GM12878 (cell line): ENCODE results near the gene PAEP. TPM values are rescaled to one million over a fixed set of nuclear protein-coding genes. Genes with fewer than 3 reads are reported as not detected.

Source experiments
- ATAC-seq: fragments of 200-7000 bp; cut with Tn5 transposase; 3 replicates; pipeline ENCODE4 v1.9.1; 2020; ENCODE audit warnings: mild to moderate bottlenecking, moderate library complexity
- BruUV-seq: library from RNA; stranded (reverse); fragments of 400-500 nt; replicated peaks from 2 replicates; lab custom pipeline; 2021; lab: Mats Ljungman, UMichigan
- CTCF ChIA-PET: fragments of 300-600 bp; sonication (Branson Sonifier 250); formaldehyde crosslinking; extraction: SDS; loops from one replicate; lab custom pipeline; 2021; ENCODE audit warnings: inconsistent platforms; lab: Yijun Ruan, JAX
- POLR2A ChIA-PET: fragments of 350-600 bp; formaldehyde crosslinking; extraction: SDS; loops from one replicate; lab custom pipeline; 2021; ENCODE audit warnings: inconsistent platforms; lab: Charles Lee
- RAD21 ChIA-PET: fragments of 300-600 bp; sonication (Branson Sonifier 250); formaldehyde crosslinking; loops from one replicate; lab custom pipeline; 2023; ENCODE audit warnings: antibody characterized with exemption; ENCODE audit not compliant: unreplicated experiment; lab: Charles Lee
- SMC1A ChIA-PET: fragments of 300-600 bp; sonication (Branson Sonifier 250); formaldehyde crosslinking; loops from one replicate; lab custom pipeline; 2023; ENCODE audit not compliant: unreplicated experiment, uncharacterized antibody; lab: Charles Lee
- DNase-seq: peaks from one replicate; pipeline ENCODE4 v3.0.0-alpha.2; 2011; ENCODE audit warnings: low read depth, low spot score
- FAIRE-seq: peaks from 3 replicates; lab custom pipeline; 2011; peaks lifted over from hg19 to GRCh38; lab: Jason Lieb, UNC
- H2AFZ ChIP-seq: 2 replicates; pipeline ENCODE4 v1.6.0; 2011; ENCODE audit warnings: low read depth, low read length, control low read depth; ENCODE audit not compliant: control insufficient read depth
- H3K27ac ChIP-seq: 2 replicates; pipeline ENCODE4 v1.5.1; 2011; ENCODE audit warnings: control low read depth; ENCODE audit not compliant: control insufficient read depth, insufficient read depth
- H3K27me3 ChIP-seq, 2 experiments: replicated peaks in 1 of 2; 2 replicates each; pipeline versions ENCODE4 v1.6.0 to v1.6.1; 2011; ENCODE audit warnings: low read length in 1 of 2; ENCODE audit not compliant: control insufficient read depth in 2 of 2, insufficient read depth in 2 of 2
- H3K36me3 ChIP-seq, 2 experiments: 2 replicates each; pipeline ENCODE4 v1.5.1; 2011; ENCODE audit warnings: low read length in 1 of 2; ENCODE audit not compliant: control insufficient read depth in 2 of 2, insufficient read depth in 2 of 2
- H3K4me1 ChIP-seq: 2 replicates; pipeline ENCODE4 v1.6.1; 2011; ENCODE audit warnings: mild to moderate bottlenecking, low read length, moderate library complexity, mixed read lengths; ENCODE audit not compliant: control insufficient read depth, insufficient read depth
- H3K4me2 ChIP-seq: 2 replicates; pipeline ENCODE4 v1.6.0; 2011; ENCODE audit warnings: control low read depth; ENCODE audit not compliant: control insufficient read depth, insufficient read depth
- H3K4me3 ChIP-seq: fragments of 200-600 bp; sonication (generic); 2 replicates; pipeline ENCODE4 v1.5.1; 2016
- H3K79me2 ChIP-seq: 2 replicates; pipeline ENCODE4 v1.6.0; 2011; ENCODE audit warnings: low read length; ENCODE audit not compliant: control insufficient read depth, insufficient read depth
- H3K9ac ChIP-seq: 2 replicates; pipeline ENCODE4 v1.8.0; 2011; ENCODE audit warnings: low read length, control low read depth, mixed read lengths; ENCODE audit not compliant: control insufficient read depth, insufficient read depth
- H3K9me3 ChIP-seq: replicated peaks from 3 replicates; pipeline ENCODE4 v1.5.1; 2011; ENCODE audit warnings: mild to moderate bottlenecking, low read length; ENCODE audit not compliant: control insufficient read depth, insufficient read depth
- H4K20me1 ChIP-seq: 2 replicates; pipeline ENCODE4 v1.6.0; 2011; ENCODE audit not compliant: control insufficient read depth, insufficient read depth
- CEBPZ ChIP-seq: fragments of 150-350 bp; IDR thresholded peaks from 2 replicates; pipeline ENCODE4 v1.6.1; 2016; ENCODE audit warnings: low read depth, low read length
- JUNB ChIP-seq: IDR thresholded peaks from 2 replicates; pipeline ENCODE4 v1.6.1; 2016; ENCODE audit warnings: antibody characterized with exemption, mild to moderate bottlenecking
- KAT2A ChIP-seq: conservative IDR thresholded peaks from 2 replicates; pipeline ENCODE4 v1.6.1; 2011; ENCODE audit warnings: low read depth, low read length; ENCODE audit not compliant: control insufficient read depth
- MYC ChIP-seq: IDR thresholded peaks from 2 replicates; pipeline ENCODE4 v1.6.1; 2011; ENCODE audit warnings: mild to moderate bottlenecking, low read length, moderate library complexity, inconsistent platforms; ENCODE audit not compliant: insufficient read depth, insufficient replicate concordance, insufficient read length, severe bottlenecking
- NFYA ChIP-seq: IDR thresholded peaks from 2 replicates; pipeline ENCODE4 v1.6.1; 2011; ENCODE audit warnings: low read depth, mild to moderate bottlenecking, low read length, improper control_type of control experiment, borderline replicate concordance
- PRDM15 ChIP-seq: fragments of 450-650 bp; formaldehyde crosslinking; IDR thresholded peaks from 2 replicates; pipeline ENCODE4 v1.4.0; 2020; ENCODE audit warnings: mild to moderate bottlenecking, moderate library complexity
- RFX5 ChIP-seq: IDR thresholded peaks from 2 replicates; pipeline ENCODE4 v1.6.1; 2011; ENCODE audit warnings: low read depth, low read length, improper control_type of control experiment
- SIX5 ChIP-seq: IDR thresholded peaks from 2 replicates; pipeline ENCODE4 v1.6.1; 2011; ENCODE audit warnings: mild to moderate bottlenecking, low read depth, low read length, moderate library complexity; ENCODE audit not compliant: severe bottlenecking
- WGBS: methylation state at CpG from one replicate; pipeline ENCODE4 v1.1.6; 2016; ENCODE audit warnings: low lambda C conversion rate; ENCODE audit not compliant: insufficient replicate concordance, insufficient coverage; ENCODE audit errors: missing lambda C conversion rate; 5-methylcytosine and 5-hydroxymethylcytosine counted together
- in situ Hi-C: fragments of 300-500 bp; cut with MboI; formaldehyde crosslinking; loops from 9 replicates; pipeline ENCODE4 v1.14.3; 2018; ENCODE audit warnings: mixed read lengths
- intact Hi-C: fragments of 100-400 bp; cut with micrococcal nuclease; formaldehyde crosslinking; loops from one replicate; pipeline ENCODE4 v1.14.2; 2022; ENCODE audit not compliant: unreplicated experiment
- polyA plus RNA-seq, 11 experiments: library from polyadenylated mRNA; depleted of rRNA in 4 of 11; unstranded in 6 of 11; stranded (reverse) in 5 of 11; fragments of >200 nt; fragmentation: Nextera tagmentation in 4 of 11; fragmentation: Illumina TruSeq in 1 of 11; extraction: Ambion mirVana in 4 of 11; extraction: Trizol in 1 of 11; gene quantifications; 1 replicate in 1 of 11; 2 replicates in 10 of 11; pipeline versions ENCODE4 v1.2.1 to v1.2.3, GENCODE V29; 2011 to 2016; ENCODE audit warnings: inconsistent platforms in 2 of 11, missing spikeins in 2 of 11, low read depth in 1 of 11
- total RNA-seq, 4 experiments: library from RNA; depleted of rRNA in 3 of 4; stranded (reverse); fragments of >200 nt in 3 of 4; fragmentation: Illumina TruSeq in 1 of 4; extraction: Trizol in 1 of 4; gene quantifications; 2 replicates each; pipeline versions ENCODE4 v1.2.1 to v1.2.3, GENCODE V29; 2013 to 2021

Gene PAEP
- total and polyA plus RNA-seq, 10 of the 15 experiments (the other 5 are each of a cell fraction or from before 2014, with no cell fraction given), result not detected

DNA sequence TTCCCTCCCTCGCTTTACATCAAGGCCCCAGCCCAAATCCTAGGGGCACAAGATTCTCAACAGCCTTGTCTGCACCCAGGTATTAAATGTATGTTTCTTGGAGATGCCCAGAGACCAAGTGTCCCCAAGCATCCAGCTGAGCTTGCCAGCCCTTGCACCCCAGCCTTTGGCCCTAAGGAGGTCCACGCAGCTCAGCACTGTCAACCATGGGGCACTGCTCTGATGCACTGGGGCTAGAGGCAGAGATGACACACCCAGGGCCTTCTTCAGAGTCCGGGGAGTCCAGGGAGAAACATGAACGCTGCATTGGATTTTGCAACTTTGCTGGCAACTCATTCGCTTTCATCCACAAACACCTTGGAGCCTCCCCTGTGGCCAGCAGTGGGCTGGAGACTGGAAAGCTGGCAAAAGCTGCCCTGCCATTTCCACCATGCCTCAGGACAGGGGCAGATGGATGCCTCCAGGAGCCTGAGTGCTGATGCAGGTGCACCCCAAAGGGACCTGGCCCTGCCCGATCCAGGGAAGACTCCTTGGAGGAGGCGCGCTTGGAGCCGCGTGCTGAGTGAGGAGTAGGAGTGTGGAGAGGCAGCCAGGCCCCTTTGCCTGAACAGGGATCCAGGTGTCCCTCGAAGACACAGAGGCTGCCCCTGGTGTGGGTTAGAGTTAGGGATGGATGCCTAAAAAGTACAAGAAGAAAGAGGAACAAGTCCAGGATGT is 19.3 kb downstream of the PAEP start:
- no peak overlapping the region for H3K27ac ChIP-seq
- H3K4me3 ChIP-seq, result no peak overlapping the region
- H3K79me2 ChIP-seq, result no peaks in the 10 kb centered on the region
- no peak for DNase-seq
- 58% methylated on average over 11 of the region's 11 CpGs for WGBS
- H4K20me1 ChIP-seq, result no peaks in the 10 kb centered on the region
- H3K36me3 ChIP-seq, result no peaks in the 10 kb centered on the region
- intact Hi-C loops (no loop called here), in situ Hi-C loops (no loop called here)
- SMC1A ChIA-PET, result no interaction called here
- H2AFZ ChIP-seq, result no peak overlapping the region
- TF ChIP-seq NFYA (no peak), KAT2A (no peak), RFX5 (no peak), PRDM15 (CRISPR knock-in tag) (no peak), JUNB (no peak), SIX5 (no peak), MYC (no peak), CEBPZ (no peak)
- BruUV-seq, result no TSS peak
- CTCF ChIA-PET, result no interaction called here
- H3K9me3 ChIP-seq, result no peaks in the 10 kb centered on the region
- no peak for ATAC-seq
- RAD21 ChIA-PET, result no interaction called here
- H3K27me3 ChIP-seq, result no peaks in the 10 kb centered on the region
- H3K4me2 ChIP-seq, result no peak overlapping the region
- POLR2A ChIA-PET, result no interaction called here
- no peak overlapping the region for H3K9ac ChIP-seq
- no peak for FAIRE-seq
- no peaks in the 10 kb centered on the region for H3K4me1 ChIP-seq
